Astrocyte (in vitro differentiated cells and primary cell): ENCODE data around the gene COPS3. TPM values are rescaled to one million over a fixed set of nuclear protein-coding genes. Genes with fewer than 3 reads are reported as not detected.

Experiments
- DNase-seq: peaks from one replicate; pipeline ENCODE4 v3.0.0-alpha.2; 2010; ENCODE audit warnings: low read depth
- FAIRE-seq: peaks from 2 replicates; lab custom pipeline; 2011; peaks lifted over from hg19 to GRCh38; lab: Jason Lieb, UNC
- H2AFZ ChIP-seq: 2 replicates; pipeline ENCODE4 v1.6.0; 2012; ENCODE audit warnings: low read depth, low read length, inconsistent platforms
- H3K27ac ChIP-seq: 2 replicates; pipeline ENCODE4 v1.5.1; 2011; ENCODE audit warnings: low read depth, low read length, inconsistent platforms
- H3K27me3 ChIP-seq: 2 replicates; pipeline ENCODE4 v1.6.0; 2011; ENCODE audit warnings: low read length, inconsistent platforms; ENCODE audit not compliant: insufficient read depth
- H3K36me3 ChIP-seq: 2 replicates; pipeline ENCODE4 v1.5.1; 2011; ENCODE audit warnings: low read length, inconsistent platforms; ENCODE audit not compliant: insufficient read depth
- H3K4me1 ChIP-seq: 2 replicates; pipeline ENCODE4 v1.5.1; 2011; ENCODE audit warnings: low read length, inconsistent platforms; ENCODE audit not compliant: insufficient read depth
- H3K4me2 ChIP-seq: 2 replicates; pipeline ENCODE4 v1.6.0; 2012; ENCODE audit warnings: low read length, inconsistent platforms
- H3K4me3 ChIP-seq: 2 replicates; pipeline ENCODE4 v1.5.1; 2011; ENCODE audit warnings: low read depth, mild to moderate bottlenecking, low read length, inconsistent platforms; ENCODE audit not compliant: insufficient read depth
- H3K79me2 ChIP-seq: 2 replicates; pipeline ENCODE4 v1.6.0; 2012; ENCODE audit warnings: mild to moderate bottlenecking, low read length, inconsistent platforms; ENCODE audit not compliant: insufficient read depth
- H3K9ac ChIP-seq: 2 replicates; pipeline ENCODE4 v1.6.0; 2012; ENCODE audit warnings: mild to moderate bottlenecking, low read length, inconsistent platforms
- H3K9me3 ChIP-seq: 2 replicates; pipeline ENCODE4 v1.5.1; 2012; ENCODE audit warnings: low read depth, mild to moderate bottlenecking, low read length, inconsistent platforms; ENCODE audit not compliant: insufficient read depth
- H4K20me1 ChIP-seq: 2 replicates; pipeline ENCODE4 v1.6.0; 2012; ENCODE audit warnings: low read length, inconsistent platforms; ENCODE audit not compliant: insufficient read depth
- H3K27ac Mint-ChIP-seq: one replicate; pipeline ENCODE4 v1.8.0; 2021; ENCODE audit warnings: mild to moderate bottlenecking, mixed read lengths; ENCODE audit not compliant: unreplicated experiment
- H3K27me3 Mint-ChIP-seq: one replicate; pipeline ENCODE4 v1.8.0; 2021; ENCODE audit warnings: low read depth, mixed read lengths; ENCODE audit not compliant: unreplicated experiment
- H3K36me3 Mint-ChIP-seq: one replicate; pipeline ENCODE4 v1.8.0; 2021; ENCODE audit warnings: low read depth, mixed read lengths; ENCODE audit not compliant: unreplicated experiment
- H3K4me1 Mint-ChIP-seq: one replicate; pipeline ENCODE4 v1.8.0; 2021; ENCODE audit warnings: low read depth, mixed read lengths; ENCODE audit not compliant: unreplicated experiment
- H3K4me3 Mint-ChIP-seq: one replicate; pipeline ENCODE4 v1.8.0; 2021; ENCODE audit warnings: mild to moderate bottlenecking, moderate library complexity, mixed read lengths; ENCODE audit not compliant: unreplicated experiment
- H3K9me3 Mint-ChIP-seq: one replicate; pipeline ENCODE4 v1.8.0; 2021; ENCODE audit warnings: mild to moderate bottlenecking, mixed read lengths; ENCODE audit not compliant: unreplicated experiment
- EZH2 ChIP-seq: IDR thresholded peaks from 2 replicates; pipeline ENCODE4 v1.6.1; 2012; ENCODE audit warnings: mild to moderate bottlenecking, low read length, inconsistent platforms; ENCODE audit not compliant: insufficient read depth
- total RNA-seq: library from RNA; stranded (reverse); gene quantifications from 2 replicates; pipeline ENCODE4 v1.2.1, GENCODE V29; 2021
- TF ChIP-seq, protein P1 (sequence below): IDR thresholded peaks from 2 replicates; pipeline ENCODE4 v1.5.1; 2011; ENCODE audit warnings: low read depth, mild to moderate bottlenecking, inconsistent platforms, low read length, moderate library complexity; ENCODE audit not compliant: insufficient read depth

Gene COPS3
- total RNA-seq, 1 donor from 2014 or later, result 76.8 TPM

DNA sequence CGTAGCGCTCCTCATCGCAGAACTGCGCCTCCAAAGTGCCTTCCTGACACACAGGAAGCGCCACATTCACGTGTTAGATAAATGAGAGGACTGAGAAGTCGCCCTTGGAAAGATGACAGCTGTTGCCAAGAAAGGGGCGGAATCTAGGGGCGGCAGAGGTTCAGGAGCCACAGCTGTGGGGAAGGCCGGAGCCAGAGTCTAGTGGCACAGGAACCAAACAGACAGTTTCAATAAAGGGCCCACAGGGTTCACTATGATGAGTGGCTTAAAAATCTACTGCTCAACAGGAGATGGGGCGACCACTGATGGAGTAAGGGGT, 48.8 kb downstream of the COPS3 start:
- peak overlapping the region; percentile 26 for H3K27ac Mint-ChIP-seq
- peaks cover 19% of the 10 kb centered on the region for H3K36me3 ChIP-seq
- H3K4me2 ChIP-seq, result no peak overlapping the region
- no peaks in the 10 kb centered on the region for H3K9me3 Mint-ChIP-seq
- no peaks in the 10 kb centered on the region for H3K27me3 Mint-ChIP-seq
- DNase-seq, result no peak
- peaks cover 11% of the 10 kb centered on the region for H3K4me1 Mint-ChIP-seq
- peaks cover 53% of the 10 kb centered on the region for H3K79me2 ChIP-seq
- H3K4me3 ChIP-seq, result no peak overlapping the region
- H3K9me3 ChIP-seq, result no peaks in the 10 kb centered on the region
- H3K27ac ChIP-seq, result no peak overlapping the region
- H3K4me3 Mint-ChIP-seq, result no peak overlapping the region
- TF ChIP-seq EZH2, result no peak
- TF ChIP-seq, protein P1, sequence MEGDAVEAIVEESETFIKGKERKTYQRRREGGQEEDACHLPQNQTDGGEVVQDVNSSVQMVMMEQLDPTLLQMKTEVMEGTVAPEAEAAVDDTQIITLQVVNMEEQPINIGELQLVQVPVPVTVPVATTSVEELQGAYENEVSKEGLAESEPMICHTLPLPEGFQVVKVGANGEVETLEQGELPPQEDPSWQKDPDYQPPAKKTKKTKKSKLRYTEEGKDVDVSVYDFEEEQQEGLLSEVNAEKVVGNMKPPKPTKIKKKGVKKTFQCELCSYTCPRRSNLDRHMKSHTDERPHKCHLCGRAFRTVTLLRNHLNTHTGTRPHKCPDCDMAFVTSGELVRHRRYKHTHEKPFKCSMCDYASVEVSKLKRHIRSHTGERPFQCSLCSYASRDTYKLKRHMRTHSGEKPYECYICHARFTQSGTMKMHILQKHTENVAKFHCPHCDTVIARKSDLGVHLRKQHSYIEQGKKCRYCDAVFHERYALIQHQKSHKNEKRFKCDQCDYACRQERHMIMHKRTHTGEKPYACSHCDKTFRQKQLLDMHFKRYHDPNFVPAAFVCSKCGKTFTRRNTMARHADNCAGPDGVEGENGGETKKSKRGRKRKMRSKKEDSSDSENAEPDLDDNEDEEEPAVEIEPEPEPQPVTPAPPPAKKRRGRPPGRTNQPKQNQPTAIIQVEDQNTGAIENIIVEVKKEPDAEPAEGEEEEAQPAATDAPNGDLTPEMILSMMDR, result no peak
- FAIRE-seq, result no peak
- H3K4me1 ChIP-seq, result peaks cover 14% of the 10 kb centered on the region
- peaks cover 73% of the 10 kb centered on the region for H4K20me1 ChIP-seq
- peaks cover 11% of the 10 kb centered on the region for H3K36me3 Mint-ChIP-seq
- no peak overlapping the region for H2AFZ ChIP-seq
- H3K9ac ChIP-seq, result no peak overlapping the region
- H3K27me3 ChIP-seq, result no peaks in the 10 kb centered on the region

DNA sequence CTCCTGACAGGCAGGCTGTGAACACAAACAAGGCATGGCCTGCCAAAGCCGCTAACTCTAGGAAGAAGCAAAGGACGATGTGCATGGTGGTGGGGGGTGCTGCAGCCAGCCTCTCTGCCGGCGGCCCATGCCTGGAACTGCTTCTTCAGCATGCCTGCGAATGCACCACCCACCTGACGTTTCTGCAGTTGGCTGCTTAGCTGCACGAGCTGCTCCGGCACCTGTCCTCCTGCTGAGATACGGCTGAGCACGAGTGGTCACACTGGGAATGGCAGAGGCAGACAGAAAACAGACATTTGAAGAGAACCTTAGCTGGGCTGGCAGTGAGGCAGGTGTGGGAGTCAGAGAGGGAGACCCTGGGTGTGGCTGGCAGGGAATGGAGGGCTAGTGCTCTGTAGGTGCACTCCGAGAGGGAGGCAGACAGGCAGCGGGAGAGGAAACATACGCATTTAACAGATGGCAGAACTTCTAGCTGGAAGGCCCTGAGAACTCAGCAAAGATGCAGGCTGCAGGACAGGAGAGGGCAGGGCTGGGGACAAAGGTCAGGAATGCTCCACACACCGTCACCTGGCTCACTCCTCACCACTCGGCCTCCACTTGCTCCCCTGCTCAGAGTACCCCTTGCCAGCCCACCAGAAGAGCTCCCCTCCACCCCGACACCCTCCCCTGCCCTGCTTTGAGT, 49.3 kb downstream of the COPS3 start:
- Histone ChIP-seq H2AFZ (no peak overlapping the region), H3K27ac (no peak overlapping the region), H3K9me3 (no peaks in the 10 kb centered on the region), H3K36me3 (peaks cover 19% of the 10 kb centered on the region), H4K20me1 (peaks cover 73% of the 10 kb centered on the region), H3K79me2 (peaks cover 50% of the 10 kb centered on the region), H3K4me2 (no peak overlapping the region), H3K4me1 (peaks cover 14% of the 10 kb centered on the region), H3K4me3 (no peak overlapping the region), H3K9ac (no peak overlapping the region), H3K27me3 (no peaks in the 10 kb centered on the region)
- Mint-ChIP-seq H3K27me3 (no peaks in the 10 kb centered on the region), H3K4me3 (no peak overlapping the region), H3K4me1 (peaks cover 11% of the 10 kb centered on the region), H3K27ac (no peak overlapping the region), H3K36me3 (peaks cover 11% of the 10 kb centered on the region), H3K9me3 (no peaks in the 10 kb centered on the region)
- TF ChIP-seq, protein P1, result no peak
- no peak for TF ChIP-seq EZH2
- no peak for DNase-seq
- no peak for FAIRE-seq
